ENCODE results near the gene SPATA17. TPM values are rescaled to one million over a fixed set of nuclear protein-coding genes. Genes with fewer than 3 reads are reported as not detected.

SPATA17 gene
- total RNA-seq, 1 donor from 2014 or later = not detected

- intact Hi-C loops (cut with micrococcal nuclease) = no loop called here
These were observed 216.5 kb downstream of the SPATA17 start for GRCh38 chr1:217847643-217848042.

- intact Hi-C loops (cut with micrococcal nuclease) = no loop called here
These were observed 225.3 kb downstream of the SPATA17 start for GRCh38 chr1:217856342-217857034.

GRCh38 chr1:217857061-217857460 lies 225.9 kb downstream of the SPATA17 start:
- intact Hi-C loops (cut with micrococcal nuclease) = no loop called here

DNA sequence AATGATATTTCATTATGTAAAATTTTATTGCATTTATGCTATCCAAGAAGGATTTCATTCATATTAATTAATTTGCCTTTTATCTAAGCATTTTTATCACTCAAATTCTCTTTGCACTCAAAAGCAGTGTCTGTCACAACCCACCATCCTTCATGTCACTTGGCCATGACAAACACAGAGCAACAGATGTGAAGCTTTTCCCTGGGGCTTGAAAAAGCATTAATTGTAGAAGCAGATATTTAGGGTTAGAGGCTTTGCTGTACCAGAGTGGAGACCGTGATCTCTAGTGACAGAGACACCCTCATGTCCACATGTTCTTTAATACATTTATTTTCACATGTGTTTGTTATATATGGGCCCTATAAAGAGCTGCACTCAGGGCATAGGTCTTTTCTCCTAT lies 230.5 kb downstream of the SPATA17 start:
- intact Hi-C loops (cut with micrococcal nuclease) = no loop called here

DNA sequence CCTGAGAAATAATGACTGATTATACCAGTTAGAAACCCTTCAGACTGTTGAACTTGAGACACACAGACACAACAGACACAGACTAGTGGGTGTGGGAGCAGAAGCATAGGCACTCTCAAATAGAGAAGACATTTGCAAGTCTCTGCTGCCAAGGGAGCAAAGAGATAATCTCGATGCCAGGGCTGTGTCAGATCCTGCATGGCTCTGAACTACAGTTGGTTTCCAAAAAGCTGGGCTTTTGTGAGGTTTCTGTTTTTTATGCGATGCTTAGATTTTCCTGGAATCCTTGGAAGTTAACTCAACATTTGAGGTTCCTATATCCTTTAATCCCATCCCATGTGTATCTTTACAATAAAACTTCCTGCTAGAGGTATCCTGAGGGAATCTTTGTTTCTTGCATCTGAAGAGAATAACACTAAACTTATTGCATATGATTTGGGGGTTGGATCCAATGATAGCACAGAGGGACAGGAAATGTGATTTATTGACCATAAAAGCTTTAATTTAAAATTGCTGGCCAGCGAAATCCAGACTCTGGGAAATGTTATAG lies 236.4 kb downstream of the SPATA17 start:
- intact Hi-C loops (cut with micrococcal nuclease) = no loop called here

DNA sequence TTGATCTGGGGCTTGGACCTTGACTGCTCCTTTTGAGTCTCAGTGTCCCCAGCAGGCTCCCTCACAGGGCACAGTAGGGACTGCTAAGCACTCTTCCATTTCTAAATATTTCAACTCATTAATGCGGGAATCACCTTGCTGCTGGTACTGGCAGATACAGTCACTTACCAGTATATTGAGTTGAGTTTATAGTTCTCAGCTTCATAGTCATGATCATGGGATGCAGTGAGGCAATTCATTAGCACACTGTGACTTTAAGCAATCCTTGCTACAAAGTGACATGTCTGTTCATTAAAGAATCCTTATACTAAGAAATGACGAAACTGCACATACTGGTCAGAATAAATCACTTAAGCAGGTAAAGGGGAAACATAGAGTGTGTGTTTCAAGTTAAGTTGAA lies 240.8 kb downstream of the SPATA17 start:
- intact Hi-C loops (cut with micrococcal nuclease) = no loop called here

DNA sequence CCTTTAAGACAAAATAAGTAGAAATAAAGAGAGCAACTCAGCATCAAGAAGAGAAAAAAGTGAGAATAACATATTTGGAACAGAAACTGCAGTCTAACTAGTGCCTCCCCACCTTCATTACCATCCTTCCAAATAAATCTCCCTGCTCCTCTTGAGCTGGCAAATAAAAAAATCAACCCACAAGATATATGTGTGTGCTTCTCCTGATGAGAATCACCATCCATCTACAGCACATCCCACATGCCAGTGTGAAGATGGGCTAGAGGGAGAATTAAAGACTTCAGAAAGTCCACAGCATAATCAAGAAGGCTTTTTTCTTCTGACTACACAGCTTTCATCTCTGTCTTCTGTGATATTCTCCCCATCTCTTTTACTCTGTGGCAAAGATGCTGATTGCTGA lies 244.1 kb downstream of the SPATA17 start:
- intact Hi-C loops (cut with micrococcal nuclease) = no loop called here

DNA sequence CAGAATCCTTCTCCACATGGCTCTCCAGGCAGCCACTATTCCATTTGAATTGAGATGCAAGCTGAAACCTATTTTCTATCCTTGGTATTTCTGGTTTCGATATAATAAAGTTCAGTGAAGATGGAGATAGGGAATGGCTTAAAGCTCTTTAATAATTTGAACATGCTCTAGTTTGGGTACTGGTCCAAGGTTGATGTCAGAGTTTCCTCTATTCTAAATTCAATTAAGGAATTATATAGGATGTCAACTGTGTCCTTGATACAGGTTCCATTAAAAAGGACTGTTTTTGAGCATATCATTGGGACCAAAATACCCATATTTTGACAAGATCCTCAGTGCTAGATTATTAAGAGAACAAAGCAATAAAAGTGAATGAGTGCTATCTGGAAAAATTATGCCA lies 245.3 kb downstream of the SPATA17 start:
- intact Hi-C loops (cut with micrococcal nuclease) = no loop called here

DNA sequence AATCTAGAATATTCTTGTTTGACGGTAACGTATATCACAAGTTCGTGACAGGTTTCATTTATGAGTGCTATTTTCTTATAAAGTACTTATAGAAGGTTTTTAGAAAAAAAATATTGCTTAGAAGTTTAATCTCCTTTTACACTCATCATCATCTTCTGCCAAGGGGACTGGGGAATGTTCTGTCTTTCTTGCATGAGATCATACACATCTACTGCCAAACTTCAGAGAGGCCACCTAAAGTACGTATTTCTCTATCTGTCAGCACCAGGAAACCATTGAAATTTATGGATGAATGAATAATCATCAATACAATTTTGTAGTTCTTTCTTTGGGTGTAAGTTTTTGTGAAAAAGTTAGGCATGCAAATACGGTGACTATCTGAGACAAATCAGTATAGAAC lies 245.8 kb downstream of the SPATA17 start:
- intact Hi-C loops (cut with micrococcal nuclease) = no loop called here

DNA sequence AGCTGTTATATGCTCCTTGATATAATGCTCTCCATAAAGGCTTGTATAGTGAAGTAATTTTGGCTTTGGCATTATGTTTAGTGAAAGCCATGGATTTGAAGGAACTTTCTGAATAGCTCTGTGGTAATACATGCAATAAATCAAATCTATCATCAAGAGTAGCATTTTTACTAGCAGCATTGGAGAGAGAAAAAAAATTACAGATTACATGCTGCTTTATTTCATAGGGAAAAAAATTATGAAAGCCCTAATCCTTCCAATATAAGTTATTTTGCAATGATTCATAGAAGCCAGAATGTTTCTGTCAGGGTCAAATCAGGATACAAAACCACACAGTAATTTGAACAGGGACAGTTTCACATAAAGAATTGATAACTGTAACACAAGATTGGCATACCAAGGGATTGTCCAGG lies 250.0 kb downstream of the SPATA17 start:
- intact Hi-C loops (cut with micrococcal nuclease) = no loop called here

DNA sequence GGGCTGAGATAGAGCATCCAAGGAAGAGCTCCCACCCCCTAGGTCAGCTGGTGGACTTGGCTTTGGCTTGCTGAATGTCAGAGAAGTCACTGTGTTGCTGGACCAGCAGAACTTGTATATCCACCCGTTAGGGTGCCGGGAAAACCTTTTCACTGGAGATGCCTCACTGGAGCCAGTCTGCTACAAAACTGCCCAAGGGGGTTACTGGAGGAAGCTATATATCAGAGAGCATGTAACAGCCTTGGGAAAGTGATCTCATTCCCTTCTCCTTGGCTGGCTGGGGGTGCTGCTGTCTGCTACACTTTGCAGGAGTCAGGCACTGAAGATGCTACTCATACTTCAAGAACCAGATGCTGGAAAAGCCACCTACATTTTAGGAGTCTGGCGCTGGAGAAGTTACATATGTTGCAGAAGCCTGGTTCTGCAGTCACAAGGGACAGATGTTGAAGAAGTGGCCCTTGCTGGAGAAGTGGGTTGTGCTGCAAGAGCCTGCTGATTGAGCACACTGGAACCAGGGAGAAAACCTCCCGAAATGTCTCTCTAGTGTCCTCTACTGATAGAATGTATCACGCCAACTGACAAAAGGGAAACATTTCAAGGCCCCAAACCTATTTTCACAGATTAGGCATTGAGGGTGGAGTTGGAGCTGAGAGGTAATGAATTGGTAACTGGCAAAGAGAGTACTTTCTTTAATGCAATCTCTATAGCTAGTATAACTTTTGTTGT lies 250.6 kb downstream of the SPATA17 start:
- intact Hi-C loops (cut with micrococcal nuclease) = no loop called here

GRCh38 chr1:217885181-217885580 lies 254.0 kb downstream of the SPATA17 start:
- intact Hi-C loops (cut with micrococcal nuclease) = no loop called here

- intact Hi-C loops (cut with micrococcal nuclease) = no loop called here
These were observed 257.2 kb downstream of the SPATA17 start for GRCh38 chr1:217888328-217888727.

GRCh38 chr1:217889401-217889800 lies 258.3 kb downstream of the SPATA17 start:
- intact Hi-C loops (cut with micrococcal nuclease) = no loop called here

DNA sequence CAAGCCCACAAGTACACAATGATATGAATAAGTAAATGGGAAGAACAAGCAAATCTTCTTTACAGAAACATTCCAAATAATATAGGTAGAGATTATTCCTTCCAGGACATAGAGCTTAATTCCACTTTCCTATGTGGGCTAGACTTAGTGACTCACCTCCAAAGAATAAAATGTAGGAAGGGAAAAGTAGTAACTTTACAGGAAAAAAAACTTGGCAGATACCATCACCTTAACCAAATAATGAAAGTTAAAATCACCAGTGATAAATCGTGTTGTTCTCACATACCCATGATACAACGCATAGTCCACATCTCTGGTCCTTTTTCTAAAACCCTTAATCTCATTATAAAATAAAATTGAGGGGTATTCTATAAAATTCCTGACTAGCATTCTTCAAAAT lies 260.8 kb downstream of the SPATA17 start:
- intact Hi-C loops (cut with micrococcal nuclease) = no loop called here

DNA sequence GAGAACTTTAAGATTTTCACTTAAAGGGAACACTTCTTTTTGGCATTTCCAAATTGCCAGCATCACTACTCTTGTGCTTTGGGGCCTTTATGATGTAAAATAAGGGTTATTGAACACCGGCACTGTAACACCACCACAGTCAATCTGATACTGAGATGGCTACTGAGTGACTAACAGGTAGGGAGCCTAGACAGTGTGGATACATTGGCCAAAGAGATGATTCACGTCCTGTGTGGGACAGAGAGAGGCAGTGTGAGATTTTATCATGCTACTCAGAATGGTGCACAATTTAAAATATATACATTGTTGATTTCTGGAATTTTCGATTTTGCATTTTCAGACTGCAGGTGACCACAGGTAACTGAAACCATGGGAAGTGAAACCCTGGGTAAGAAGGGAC lies 261.6 kb downstream of the SPATA17 start:
- intact Hi-C loops (cut with micrococcal nuclease) = no loop called here

- intact Hi-C loops (cut with micrococcal nuclease) = no loop called here
These were observed 264.7 kb downstream of the SPATA17 start for GRCh38 chr1:217895841-217896240.

GRCh38 chr1:217896490-217896889 lies 265.3 kb downstream of the SPATA17 start:
- intact Hi-C loops (cut with micrococcal nuclease) = no loop called here

DNA sequence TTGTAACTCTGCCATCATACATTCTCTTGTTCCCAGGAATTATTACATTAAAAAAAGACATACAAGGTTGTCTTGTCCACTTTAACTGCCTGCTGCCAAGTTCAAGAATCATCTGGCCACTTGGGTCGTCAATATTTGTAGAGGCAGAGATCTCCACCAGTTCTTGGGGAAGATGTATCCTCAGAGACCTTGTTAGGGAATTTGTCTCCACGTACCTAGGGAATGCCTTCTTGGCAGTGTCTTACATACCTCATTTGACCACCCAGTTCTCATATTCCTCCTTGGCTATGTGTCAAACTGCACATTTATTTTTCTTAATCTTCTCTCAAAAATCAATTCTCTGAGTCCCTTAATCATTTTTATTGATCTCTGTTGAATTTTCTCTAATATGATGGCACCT lies 266.0 kb downstream of the SPATA17 start:
- intact Hi-C loops (cut with micrococcal nuclease) = no loop called here

DNA sequence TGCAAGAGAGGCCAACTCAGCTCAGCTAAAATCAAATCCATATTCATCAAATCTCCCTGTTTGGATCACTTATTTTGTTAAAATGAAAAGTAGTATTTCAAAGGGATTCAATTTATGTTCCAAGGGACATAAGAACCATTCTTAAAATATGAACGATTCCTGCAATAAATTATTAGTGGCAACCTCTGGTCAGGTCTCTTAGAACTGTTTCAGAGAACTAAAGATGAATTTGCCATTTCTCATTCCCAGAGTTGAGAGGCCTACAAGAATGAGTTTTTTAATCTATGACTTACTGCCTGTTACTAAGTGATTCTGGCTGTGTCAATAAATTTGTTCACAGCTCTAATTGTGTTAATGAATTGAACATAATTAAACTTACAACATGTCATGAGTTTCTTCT lies 268.5 kb downstream of the SPATA17 start:
- intact Hi-C loops (cut with micrococcal nuclease) = no loop called here

GRCh38 chr1:217907504-217907903 lies 276.4 kb downstream of the SPATA17 start:
- intact Hi-C loops (cut with micrococcal nuclease) = no loop called here

GRCh38 chr1:217910203-217910602 lies 279.1 kb downstream of the SPATA17 start:
- intact Hi-C loops (cut with micrococcal nuclease) = no loop called here
